ENCODE measurements around the gene SBF2. TPM values are rescaled to one million over a fixed set of nuclear protein-coding genes. Genes with fewer than 3 reads are reported as not detected.

Gene SBF2
- total and polyA plus RNA-seq, 2 of the 13 experiments (the other 11 are each of a cell fraction or from before 2014, with no cell fraction given): 24.0 to 45.8 TPM

DNA sequence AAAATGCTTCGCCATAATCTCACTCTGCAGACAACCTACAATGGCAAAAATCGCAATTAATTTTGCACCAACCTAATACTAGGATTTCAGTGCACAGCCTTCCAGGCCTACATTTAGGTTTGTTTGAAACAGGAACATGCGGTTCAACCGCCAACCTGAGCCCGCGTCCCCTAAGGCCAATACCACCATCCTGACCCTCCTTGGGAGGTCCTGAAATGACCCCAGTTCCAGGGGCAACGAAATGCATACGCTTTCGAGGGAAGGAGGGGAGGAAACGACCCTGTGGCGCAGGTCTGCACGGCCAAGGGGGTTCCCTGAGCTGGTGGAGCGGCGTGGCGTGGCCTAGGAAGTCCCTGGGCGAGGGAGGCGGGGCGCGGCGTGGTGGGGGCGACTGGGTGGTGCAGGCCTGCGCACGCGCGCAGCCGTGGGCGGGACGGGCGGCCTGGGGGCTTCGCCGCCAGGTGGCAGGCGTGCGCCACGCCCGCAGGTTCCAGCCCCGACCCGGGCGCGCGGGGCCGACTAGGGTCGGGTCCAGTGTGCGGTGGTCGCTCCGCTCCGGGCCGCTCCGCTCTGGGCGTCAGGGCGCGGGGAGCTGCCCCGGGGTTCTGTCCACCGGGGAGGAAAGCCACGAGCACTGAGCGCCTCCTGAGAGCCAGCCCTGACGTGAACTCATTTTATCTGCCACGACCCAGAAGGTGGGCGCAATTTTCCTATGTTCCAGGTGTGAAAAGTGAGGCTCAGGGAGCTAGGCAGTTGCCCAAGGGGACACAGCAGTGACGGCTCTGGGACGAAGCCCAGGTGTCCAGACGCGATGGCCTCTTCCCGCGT, 536.0 kb downstream of the SBF2 start (continued):
- TF ChIP-seq ZNF136 (CRISPR knock-in tag; IDR thresholded peaks at IDR 0.05; ENCODE audit: low read depth) (0 out of 2 replicates have a peak, but pooled peaks have one; percentile 31), RORA (CRISPR knock-in tag; IDR thresholded peaks at IDR 0.05) (no peak), FOXM1 (CRISPR knock-in tag; IDR thresholded peaks at IDR 0.05) (0 out of 2 replicates have a peak, but pooled peaks have one; percentile 7), ARNT (IDR thresholded peaks at IDR 0.05) (no peak), ZNF317 (CRISPR knock-in tag; IDR thresholded peaks at IDR 0.05) (no peak), MAFG (CRISPR knock-in tag; IDR thresholded peaks at IDR 0.05) (no peak; the same call in 1 of the 2 replicates), PHF20 (CRISPR knock-in tag; IDR thresholded peaks at IDR 0.05) (peak; percentile 64), MED1 (CRISPR knock-in tag; IDR thresholded peaks at IDR 0.05) (peak; percentile 31; the same call in 1 of the 2 replicates), JUND (CRISPR knock-in tag; IDR thresholded peaks at IDR 0.05) (no peak), ZNF232 (CRISPR knock-in tag; IDR thresholded peaks at IDR 0.05; ENCODE audit: borderline replicate concordance) (peak; percentile 54; the same call in 1 of the 2 replicates), ARID2 (CRISPR knock-in tag; IDR thresholded peaks at IDR 0.05; ENCODE audit: borderline replicate concordance) (peak; percentile 56), SETDB1 (CRISPR knock-in tag; IDR thresholded peaks at IDR 0.05; ENCODE audit: borderline replicate concordance) (no peak), ZIK1 (CRISPR knock-in tag; IDR thresholded peaks at IDR 0.05; ENCODE audit: borderline replicate concordance, low read depth) (peak; percentile 81; the same call in 1 of the 2 replicates), RXRB (CRISPR knock-in tag; IDR thresholded peaks at IDR 0.05; ENCODE audit: borderline replicate concordance) (peak; percentile 15; the same call in 1 of the 2 replicates), ZNF577 (CRISPR knock-in tag; IDR thresholded peaks at IDR 0.05; ENCODE audit: borderline replicate concordance, low read depth) (no peak)
- TF ChIP-seq, protein P1, sequence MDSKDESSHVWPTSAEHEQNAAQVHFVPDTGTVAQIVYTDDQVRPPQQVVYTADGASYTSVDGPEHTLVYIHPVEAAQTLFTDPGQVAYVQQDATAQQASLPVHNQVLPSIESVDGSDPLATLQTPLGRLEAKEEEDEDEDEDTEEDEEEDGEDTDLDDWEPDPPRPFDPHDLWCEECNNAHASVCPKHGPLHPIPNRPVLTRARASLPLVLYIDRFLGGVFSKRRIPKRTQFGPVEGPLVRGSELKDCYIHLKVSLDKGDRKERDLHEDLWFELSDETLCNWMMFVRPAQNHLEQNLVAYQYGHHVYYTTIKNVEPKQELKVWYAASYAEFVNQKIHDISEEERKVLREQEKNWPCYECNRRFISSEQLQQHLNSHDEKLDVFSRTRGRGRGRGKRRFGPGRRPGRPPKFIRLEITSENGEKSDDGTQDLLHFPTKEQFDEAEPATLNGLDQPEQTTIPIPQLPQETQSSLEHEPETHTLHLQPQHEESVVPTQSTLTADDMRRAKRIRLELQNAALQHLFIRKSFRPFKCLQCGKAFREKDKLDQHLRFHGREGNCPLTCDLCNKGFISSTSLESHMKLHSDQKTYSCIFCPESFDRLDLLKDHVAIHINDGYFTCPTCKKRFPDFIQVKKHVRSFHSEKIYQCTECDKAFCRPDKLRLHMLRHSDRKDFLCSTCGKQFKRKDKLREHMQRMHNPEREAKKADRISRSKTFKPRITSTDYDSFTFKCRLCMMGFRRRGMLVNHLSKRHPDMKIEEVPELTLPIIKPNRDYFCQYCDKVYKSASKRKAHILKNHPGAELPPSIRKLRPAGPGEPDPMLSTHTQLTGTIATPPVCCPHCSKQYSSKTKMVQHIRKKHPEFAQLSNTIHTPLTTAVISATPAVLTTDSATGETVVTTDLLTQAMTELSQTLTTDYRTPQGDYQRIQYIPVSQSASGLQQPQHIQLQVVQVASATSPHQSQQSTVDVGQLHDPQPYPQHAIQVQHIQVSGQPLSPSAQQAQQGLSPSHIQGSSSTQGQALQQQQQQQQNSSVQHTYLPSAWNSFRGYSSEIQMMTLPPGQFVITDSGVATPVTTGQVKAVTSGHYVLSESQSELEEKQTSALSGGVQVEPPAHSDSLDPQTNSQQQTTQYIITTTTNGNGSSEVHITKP (CRISPR knock-in tag; IDR thresholded peaks at IDR 0.05; ENCODE audit: low read depth): peak; percentile 24; the same call in 1 of the 2 replicates
- TF ChIP-seq, protein P2, sequence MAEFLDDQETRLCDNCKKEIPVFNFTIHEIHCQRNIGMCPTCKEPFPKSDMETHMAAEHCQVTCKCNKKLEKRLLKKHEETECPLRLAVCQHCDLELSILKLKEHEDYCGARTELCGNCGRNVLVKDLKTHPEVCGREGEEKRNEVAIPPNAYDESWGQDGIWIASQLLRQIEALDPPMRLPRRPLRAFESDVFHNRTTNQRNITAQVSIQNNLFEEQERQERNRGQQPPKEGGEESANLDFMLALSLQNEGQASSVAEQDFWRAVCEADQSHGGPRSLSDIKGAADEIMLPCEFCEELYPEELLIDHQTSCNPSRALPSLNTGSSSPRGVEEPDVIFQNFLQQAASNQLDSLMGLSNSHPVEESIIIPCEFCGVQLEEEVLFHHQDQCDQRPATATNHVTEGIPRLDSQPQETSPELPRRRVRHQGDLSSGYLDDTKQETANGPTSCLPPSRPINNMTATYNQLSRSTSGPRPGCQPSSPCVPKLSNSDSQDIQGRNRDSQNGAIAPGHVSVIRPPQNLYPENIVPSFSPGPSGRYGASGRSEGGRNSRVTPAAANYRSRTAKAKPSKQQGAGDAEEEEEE (CRISPR knock-in tag; IDR thresholded peaks at IDR 0.05; ENCODE audit: borderline replicate concordance): no peak
- TF ChIP-seq, protein P3, sequence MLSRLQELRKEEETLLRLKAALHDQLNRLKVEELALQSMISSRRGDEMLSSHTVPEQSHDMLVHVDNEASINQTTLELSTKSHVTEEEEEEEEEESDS (CRISPR knock-in tag; IDR thresholded peaks at IDR 0.05; ENCODE audit: borderline replicate concordance): no peak
- TF ChIP-seq, protein P4, sequence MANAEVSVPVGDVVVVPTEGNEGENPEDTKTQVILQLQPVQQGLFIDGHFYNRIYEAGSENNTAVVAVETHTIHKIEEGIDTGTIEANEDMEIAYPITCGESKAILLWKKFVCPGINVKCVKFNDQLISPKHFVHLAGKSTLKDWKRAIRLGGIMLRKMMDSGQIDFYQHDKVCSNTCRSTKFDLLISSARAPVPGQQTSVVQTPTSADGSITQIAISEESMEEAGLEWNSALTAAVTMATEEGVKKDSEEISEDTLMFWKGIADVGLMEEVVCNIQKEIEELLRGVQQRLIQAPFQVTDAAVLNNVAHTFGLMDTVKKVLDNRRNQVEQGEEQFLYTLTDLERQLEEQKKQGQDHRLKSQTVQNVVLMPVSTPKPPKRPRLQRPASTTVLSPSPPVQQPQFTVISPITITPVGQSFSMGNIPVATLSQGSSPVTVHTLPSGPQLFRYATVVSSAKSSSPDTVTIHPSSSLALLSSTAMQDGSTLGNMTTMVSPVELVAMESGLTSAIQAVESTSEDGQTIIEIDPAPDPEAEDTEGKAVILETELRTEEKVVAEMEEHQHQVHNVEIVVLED (CRISPR knock-in tag; IDR thresholded peaks at IDR 0.05; ENCODE audit: borderline replicate concordance): peak; percentile 27; the same call in 1 of the 2 replicates
- TF ChIP-seq, protein P5, sequence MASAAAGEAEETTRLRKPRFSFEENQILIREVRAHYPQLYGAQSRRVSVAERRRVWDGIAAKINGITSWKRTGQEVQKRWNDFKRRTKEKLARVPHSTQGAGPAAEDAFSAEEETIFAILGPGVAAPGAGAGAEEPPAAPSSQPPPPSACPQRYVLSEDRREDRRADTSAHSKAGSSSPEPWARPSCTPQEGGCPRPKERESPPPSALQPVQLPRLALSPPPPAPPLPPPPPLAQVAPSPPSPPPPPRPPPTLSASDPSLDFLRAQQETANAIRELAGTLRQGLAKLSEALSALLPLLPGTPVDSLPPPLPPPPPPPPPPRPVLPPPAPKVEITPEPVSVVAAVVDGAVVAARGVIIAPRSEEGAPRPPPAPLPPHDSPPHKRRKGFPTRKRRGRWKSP (CRISPR knock-in tag; IDR thresholded peaks at IDR 0.05): 0 out of 2 replicates have a peak, but pooled peaks have one; percentile 55
